ENCODE measurements around the gene LAMC3.

LAMC3 gene

GRCh38 chr9:131126059-131126426 lies 117.1 kb downstream of the LAMC3 start:
- no peak for DNase-seq

- peak; percentile 43 for DNase-seq
These were observed 120.2 kb downstream of the LAMC3 start for GRCh38 chr9:131129183-131129582.

GRCh38 chr9:131138676-131139075 lies 129.7 kb downstream of the LAMC3 start:
- DNase-seq = no peak

GRCh38 chr9:131140112-131140511 lies 131.1 kb downstream of the LAMC3 start:
- DNase-seq = no peak

GRCh38 chr9:131140550-131140949 lies 131.6 kb downstream of the LAMC3 start:
- no peak for DNase-seq

- DNase-seq = no peak
These were observed 133.2 kb downstream of the LAMC3 start for GRCh38 chr9:131142160-131142559.

All from activated CD8-positive, alpha-beta memory T cell treated with anti-CD3 and anti-CD28 coated beads, Interleukin-2, amount 50 U/mL, for 48 hours (primary cell).